GM11168 (cell line): Measurements from ENCODE around the gene FCRLA.
"Not testable (repeated sequence)": the region's sequence is repeated elsewhere in the genome, so short reads cannot be mapped to it uniquely, and the experiment has no call there.

Experiments used
- in situ Hi-C: fragments of 300-500 bp; cut with MboI; formaldehyde crosslinking; loops from one replicate; pipeline ENCODE4 v1.12.0; 2022; ENCODE audit warnings: low sequenced_read_pairs; ENCODE audit not compliant: unreplicated experiment

FCRLA gene

DNA sequence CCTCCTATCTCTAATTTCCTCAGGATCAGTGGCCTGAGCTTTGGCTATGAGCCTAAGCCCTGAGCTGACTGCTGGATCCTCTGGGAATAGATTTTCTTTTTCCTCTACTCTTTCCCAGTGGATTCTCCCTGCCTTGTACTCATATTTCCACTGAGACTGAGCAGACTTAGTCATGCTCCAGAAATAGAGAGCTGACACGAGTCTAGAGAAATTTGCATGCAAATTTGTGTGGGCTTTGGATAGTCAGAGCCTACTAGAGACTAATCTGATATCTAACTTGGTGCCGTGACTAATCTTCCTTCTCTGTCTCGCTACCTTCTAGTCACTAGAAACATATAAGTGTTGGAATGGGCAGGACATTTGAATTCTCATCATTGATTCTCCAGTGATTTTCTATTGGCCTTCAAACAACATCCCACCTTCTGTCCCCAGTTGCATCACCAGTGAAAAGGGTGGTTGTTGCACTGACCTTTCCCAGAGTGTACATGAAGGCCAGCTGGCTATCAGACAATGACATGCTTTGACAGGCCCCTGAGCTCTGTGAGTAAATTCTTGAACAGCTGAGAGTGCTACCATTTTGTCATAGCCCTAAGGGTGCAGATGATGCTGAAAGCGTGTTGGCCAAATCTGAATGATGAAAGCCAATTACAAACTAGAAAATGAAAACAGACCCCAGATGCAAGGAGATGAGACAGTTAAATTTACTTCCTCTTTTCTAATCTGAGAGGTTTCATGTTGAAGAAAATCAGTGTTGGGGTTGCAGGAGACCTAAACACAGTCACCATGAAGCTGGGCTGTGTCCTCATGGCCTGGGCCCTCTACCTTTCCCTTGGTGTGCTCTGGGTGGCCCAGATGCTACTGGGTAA is at the start of gene FCRLA:
Gene FCRLA, plus strand, starts transcription at position 748 of the 866 bp plus-strand sequence. Its CDS starts 36 bp downstream, at position 784.
- in situ Hi-C loops: no loop called here

DNA sequence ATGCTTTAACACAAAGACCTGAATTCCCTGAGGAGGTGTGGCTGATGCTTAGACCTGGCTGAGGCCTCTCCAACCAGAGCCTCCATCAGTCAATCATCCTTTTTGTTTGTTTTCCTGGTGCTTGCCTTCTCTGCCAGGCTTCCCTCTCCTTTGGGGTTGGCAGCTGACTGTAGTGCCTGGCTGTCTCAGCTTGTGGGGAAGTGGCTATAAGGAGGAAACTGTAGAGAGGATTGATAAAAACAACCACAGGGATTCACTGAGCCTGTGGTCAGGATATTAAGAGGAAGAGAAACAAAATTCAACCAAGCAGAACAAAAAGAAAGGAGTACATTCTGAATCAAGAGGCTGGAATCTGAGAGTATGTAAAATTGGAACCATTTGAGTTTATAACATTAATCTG is 48.5 kb upstream of the FCRLA start:
- in situ Hi-C loops: not testable (repeated sequence)

DNA sequence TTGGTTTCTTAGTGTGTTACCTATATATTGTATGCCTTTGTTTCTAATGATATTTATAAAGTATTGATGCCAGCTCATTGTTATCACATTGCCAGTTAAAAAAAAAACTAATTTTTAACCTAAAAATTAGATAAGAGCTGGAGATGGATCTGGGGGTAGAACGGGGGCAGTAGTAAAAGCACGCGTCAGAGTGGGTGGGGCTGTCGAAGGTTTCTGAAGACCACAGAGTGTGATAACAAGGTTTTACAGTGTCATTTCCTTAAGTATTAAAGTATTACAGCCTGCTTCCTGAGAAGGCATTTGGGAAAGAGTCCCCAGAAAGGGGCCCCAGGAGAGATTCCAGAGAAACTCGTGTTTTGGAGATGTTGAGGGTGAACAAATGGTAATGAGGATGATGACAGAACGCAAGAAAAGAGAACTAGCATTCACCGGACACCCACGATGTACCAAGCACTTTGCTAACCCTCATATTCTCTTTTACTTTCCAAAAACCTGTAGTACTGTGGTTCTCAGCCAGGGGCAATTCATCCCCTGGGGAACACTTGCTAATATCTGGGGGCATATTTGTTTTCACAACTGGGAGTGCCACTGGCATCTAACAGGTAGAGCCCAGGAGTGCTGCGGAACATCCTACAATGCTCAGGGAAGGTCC is 45.2 kb upstream of the FCRLA start:
- in situ Hi-C loops: not testable (repeated sequence)

DNA sequence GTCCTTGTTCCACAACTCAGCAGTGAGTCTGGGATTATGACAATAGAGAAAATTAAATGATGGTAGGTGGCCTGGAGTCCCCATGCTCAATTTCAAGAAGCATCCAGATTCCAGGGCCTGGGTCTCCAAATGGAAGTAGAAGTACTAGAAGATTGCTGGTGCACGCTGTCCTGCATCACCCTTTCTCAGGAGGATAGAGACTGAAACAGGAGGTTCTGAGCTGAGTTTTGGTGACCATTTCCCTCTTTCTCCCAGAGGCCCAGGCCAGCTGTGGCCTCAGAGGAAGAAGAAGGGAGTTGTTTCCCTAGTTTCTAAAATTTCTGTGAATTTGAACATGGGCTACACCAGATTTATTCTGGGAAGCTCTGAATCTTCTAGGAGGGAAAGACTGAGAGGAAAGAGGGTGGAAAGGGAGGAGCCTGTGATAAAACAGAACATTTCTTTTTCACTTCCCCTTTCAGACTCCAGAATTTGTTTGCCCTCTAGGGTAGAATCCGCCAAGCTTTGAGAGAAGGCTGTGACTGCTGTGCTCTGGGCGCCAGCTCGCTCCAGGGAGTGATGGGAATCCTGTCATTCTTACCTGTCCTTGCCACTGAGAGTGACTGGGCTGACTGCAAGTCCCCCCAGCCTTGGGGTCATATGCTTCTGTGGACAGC is 44.2 kb upstream of the FCRLA start, which contains the start of gene FCGR2B:
Gene FCGR2B, plus strand, starts transcription at position 460 of the 656 bp plus-strand sequence. Its CDS starts 99 bp downstream, at position 559.
- in situ Hi-C loops: not testable (repeated sequence)

- in situ Hi-C loops: not testable (repeated sequence)
Measured at GRCh38 chr1:161663569-161663968, 43.5 kb upstream of the FCRLA start.

DNA sequence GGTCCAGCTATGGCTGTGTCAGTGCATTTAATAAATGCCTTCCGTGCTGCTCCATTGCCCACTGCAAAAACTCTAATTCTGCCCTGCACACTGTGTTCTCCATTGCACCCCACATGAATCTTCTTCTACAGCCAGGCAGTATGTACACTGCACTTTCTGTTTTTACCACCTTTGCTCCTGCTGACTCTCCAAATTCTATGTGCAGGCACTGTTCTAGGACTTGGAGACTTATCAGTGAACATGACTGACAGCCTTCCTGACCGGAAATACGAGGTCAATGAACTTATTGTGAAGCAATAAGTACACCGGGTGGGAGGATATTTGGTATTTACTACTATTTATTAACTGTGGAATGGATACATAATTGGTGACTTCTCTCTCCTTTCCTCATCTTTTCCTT is 42.3 kb upstream of the FCRLA start:
- in situ Hi-C loops: not testable (repeated sequence)

- in situ Hi-C loops: loop anchor here (5.0 kb wide), 1 partner anchor 79 kb away; no protein-coding TSS in a partner anchor
Measured at GRCh38 chr1:161671045-161672020, 35.7 kb upstream of the FCRLA start.

- in situ Hi-C loops: loop anchor here (5.0 kb wide), 1 partner anchor 81 kb away; no protein-coding TSS in a partner anchor
Measured at GRCh38 chr1:161673437-161673836, 33.6 kb upstream of the FCRLA start.

DNA sequence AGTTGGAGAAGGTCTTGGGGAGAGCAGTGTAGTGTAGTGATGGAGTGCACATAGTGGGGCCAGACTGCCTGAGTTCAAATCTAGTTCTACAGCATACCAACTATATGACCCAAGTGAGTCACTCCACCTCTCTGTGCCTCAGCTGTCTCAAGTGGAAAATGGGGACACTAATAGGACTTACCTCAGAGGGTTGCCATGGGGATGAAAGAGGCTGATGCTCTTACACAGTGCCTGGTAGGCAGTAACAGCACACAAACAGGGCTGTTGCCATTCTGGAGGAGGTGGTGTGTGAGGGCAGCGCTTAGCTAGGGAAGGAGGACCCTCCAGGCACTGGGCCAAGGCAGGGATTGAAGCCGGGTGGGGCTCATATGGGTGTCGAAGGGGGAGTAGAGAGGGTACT is 32.6 kb upstream of the FCRLA start:
- in situ Hi-C loops: loop anchor here (5.0 kb wide), 1 partner anchor 82 kb away; no protein-coding TSS in a partner anchor

GRCh38 chr1:161674908-161675307 is 32.1 kb upstream of the FCRLA start:
- in situ Hi-C loops: loop anchor here (5.0 kb wide), 1 partner anchor 83 kb away; no protein-coding TSS in a partner anchor

DNA sequence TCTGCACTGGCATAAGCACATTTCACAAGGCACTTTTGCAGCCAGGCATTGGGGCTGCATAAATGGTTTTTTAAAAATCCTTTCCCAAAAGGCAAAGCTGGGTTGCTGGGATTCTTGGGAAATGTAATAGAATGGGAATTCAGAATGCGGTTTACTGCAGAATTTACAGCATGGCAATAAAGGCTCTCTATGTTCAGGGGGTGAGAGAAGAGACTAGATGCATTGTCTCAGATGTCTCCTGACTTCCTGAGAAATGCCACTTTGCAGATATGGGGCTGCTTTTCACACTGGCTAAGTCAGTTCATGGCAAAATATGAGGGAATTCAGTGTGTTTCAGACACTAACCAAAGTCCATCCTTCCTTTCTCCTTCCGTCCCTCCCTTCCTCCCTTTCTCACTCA is 30.6 kb upstream of the FCRLA start:
- in situ Hi-C loops: no loop called here

DNA sequence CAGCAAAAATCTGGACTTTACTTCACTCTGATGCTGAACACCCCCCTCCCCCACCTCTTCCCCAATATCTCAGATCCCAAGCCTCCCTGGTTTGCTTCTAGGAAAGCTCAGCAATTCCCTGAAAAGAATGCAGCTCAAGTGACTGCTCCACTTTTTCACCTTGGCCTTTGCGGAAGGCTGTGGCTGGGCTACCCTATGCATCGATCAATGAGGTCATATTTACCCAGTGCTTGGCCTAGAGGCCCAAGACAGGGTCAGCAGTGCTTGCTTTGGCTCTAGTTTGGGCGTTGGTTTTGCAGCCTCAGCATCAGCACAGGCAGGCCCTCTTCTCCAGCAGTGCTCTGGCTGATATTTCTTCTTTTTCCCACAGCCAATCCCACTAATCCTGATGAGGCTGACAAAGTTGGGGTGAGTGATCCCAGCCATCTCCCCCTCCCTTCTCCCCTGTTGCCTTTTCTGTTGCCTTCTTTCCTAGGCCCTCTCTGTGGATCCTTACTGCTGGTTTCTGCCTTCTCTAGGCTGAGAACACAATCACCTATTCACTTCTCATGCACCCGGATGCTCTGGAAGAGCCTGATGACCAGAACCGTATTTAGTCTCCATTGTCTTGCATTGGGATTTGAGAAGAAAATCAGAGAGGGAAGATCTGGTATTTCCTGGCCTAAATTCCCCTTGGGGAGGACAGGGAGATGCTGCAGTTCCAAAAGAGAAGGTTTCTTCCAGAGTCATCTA is 29.9 kb upstream of the FCRLA start:
- in situ Hi-C loops: no loop called here

DNA sequence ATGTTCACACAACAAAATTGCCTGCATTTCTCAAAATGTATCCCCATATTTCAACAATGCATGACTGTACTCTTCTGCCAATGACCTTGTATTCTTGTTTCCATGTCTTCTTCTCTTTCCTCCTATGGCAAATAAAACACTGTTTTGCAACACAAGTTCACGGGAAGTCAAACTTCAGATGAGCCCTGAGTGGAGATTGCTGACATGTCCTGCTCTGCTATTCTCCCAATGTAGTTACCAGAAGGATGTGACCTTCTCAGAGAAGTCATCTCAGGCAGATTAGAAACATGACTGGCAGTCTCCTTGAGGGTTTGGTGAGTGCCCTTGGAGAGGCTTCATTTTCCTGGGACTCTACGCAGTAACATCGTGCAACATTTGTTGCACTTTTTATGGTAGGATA is 28.5 kb upstream of the FCRLA start:
- in situ Hi-C loops: no loop called here

GRCh38 chr1:161681879-161682278 is 25.1 kb upstream of the FCRLA start:
- in situ Hi-C loops: no loop called here

DNA sequence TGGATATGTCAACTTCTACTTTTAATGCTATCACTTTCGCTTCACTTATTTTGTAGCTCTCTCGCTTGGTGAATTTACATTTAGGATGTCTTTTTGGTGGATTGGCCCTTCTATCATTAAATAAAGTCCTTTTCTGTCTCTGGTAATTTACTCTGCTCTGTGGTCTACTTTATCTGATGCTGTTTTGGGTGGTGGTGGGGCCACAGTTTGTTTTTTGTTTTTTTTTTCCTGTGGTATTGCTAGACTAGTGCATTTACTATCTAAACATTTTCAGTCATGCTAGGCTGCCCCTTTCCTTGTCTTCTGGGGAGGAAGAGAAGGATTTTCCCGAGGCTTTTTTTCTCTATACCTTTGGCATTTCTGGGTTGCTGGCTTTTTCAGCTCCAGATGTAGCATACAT is 18.1 kb upstream of the FCRLA start:
- in situ Hi-C loops: no loop called here

DNA sequence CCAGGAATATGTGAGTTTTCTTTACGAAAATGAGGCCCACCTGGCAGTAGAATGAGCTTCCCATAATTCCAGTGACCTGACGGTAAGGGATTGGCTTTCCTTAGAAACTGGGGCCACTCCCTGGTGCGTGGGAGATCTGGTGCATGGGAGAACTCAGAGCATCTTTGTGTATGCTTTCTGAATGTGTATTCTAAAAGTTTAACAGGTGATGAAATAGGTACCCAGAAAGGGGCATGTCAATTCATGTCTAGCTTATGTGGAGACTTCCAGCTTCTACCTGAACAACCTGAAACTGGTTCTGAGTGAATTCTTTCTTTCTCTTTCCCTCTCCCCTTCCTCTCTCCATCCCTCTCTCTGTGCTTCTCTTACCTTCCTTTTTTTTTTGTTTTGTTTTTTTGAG is 15.2 kb upstream of the FCRLA start:
- in situ Hi-C loops: no loop called here

DNA sequence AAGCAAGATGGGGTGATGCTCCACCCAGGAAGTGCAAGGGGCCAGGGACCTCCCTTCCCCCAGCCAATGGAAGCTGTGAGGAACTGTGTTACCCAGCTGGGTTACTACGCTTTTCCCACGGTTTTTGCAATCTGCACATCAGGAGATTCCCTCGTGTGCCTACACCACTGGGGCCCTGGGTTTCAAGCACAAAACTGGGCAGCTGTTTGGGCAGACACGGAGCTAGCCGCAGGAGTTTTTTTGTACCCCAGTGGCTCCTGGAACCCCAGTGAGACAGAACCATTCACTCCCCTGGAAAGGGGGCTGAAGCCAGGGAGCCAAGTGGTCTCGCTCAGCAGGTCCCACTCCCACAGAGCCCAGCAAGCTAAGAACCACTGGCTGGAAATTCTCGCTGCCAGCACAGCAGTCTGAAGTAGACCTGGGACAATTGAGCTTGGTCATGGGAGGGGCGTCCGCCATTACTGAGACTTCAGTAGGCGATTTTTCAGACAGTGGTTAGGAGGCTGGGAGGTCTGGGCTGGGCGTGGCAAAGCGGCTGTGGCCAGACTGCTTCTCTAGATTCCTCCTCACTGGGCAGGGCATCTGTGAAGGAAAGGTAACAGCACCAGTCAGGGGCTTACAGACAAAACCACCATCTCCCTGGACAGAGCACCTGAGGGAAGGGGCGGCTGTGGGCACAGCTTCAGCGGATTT is 13.9 kb upstream of the FCRLA start:
- in situ Hi-C loops: not testable (repeated sequence)

GRCh38 chr1:161698302-161698701 is 8.7 kb upstream of the FCRLA start:
- in situ Hi-C loops: not testable (repeated sequence)
